Measurements from ENCODE around the gene HIVEP3.

DNA sequence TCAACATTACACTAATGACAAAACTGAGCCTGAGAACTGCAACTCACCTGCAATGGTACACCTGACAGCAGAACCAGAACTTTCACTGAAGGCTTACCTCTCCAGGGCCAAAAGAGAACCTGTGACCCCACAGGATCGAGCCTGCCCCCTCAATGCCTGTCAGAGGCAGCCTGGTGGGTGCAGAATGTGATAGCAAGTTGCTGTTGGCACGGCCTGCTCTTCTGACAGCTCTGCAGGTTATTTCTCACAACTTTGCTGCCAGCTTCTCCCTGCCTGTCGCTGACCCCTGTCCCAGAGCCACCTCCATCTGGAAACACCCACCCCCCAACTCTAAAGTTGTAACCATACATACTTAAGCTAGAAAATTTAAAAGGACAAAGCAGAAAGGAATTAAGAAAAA is 35.2 kb downstream of the HIVEP3 start:
- no peak for TF ChIP-seq EZH2 (IDR thresholded peaks at IDR 0.05; ENCODE audit: insufficient read depth, low read length)
- TF ChIP-seq, protein P1, sequence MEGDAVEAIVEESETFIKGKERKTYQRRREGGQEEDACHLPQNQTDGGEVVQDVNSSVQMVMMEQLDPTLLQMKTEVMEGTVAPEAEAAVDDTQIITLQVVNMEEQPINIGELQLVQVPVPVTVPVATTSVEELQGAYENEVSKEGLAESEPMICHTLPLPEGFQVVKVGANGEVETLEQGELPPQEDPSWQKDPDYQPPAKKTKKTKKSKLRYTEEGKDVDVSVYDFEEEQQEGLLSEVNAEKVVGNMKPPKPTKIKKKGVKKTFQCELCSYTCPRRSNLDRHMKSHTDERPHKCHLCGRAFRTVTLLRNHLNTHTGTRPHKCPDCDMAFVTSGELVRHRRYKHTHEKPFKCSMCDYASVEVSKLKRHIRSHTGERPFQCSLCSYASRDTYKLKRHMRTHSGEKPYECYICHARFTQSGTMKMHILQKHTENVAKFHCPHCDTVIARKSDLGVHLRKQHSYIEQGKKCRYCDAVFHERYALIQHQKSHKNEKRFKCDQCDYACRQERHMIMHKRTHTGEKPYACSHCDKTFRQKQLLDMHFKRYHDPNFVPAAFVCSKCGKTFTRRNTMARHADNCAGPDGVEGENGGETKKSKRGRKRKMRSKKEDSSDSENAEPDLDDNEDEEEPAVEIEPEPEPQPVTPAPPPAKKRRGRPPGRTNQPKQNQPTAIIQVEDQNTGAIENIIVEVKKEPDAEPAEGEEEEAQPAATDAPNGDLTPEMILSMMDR (IDR thresholded peaks at IDR 0.05; ENCODE audit: insufficient read depth, low read depth, low read length): no peak

All from astrocyte (in vitro differentiated cells and primary cell).